ENCODE data around the gene YDJC. TPM values are rescaled to one million over a fixed set of nuclear protein-coding genes. Genes with fewer than 3 reads are reported as not detected.

YDJC gene
- total and polyA plus RNA-seq, 9 of the 15 experiments (the other 6 are each of a cell fraction or from before 2014, with no cell fraction given), result 13.5 to 871 (median 164) TPM

DNA sequence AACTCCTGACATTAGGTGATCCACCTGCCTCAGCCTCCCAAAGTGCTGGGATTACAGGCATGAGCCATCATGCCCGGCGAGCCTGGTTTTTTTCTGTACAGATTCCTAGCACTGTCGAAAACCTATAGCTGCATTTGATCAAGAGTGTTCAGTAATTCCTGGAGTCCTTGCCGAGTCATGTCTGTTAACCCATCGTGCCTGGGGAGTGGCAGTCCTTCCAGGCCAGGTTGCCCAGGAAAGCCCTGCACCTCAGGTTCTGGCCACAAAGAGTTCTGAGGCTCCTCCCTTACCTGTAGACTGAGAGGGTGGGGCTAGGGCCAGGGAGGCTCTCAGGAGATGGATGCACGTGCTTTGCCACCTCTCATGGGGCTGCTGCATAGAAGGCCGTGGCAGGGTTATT is 17.0 kb downstream of the YDJC start (continued):
- TF ChIP-seq POLR2H (tag; IDR thresholded peaks at IDR 0.05; ENCODE audit: low read depth) (no peak), FOS (IDR thresholded peaks at IDR 0.05; ENCODE audit: extremely low read depth, insufficient read length) (no peak), HIVEP1 (CRISPR knock-in tag; IDR thresholded peaks at IDR 0.05) (no peak), LCOR (CRISPR knock-in tag; IDR thresholded peaks at IDR 0.05) (no peak), POLR2AphosphoS2 (IDR thresholded peaks at IDR 0.05; ENCODE audit: low read length) (no peak), ETV1 (tag; conservative IDR thresholded peaks at IDR 0.05; ENCODE audit: low read depth) (no peak), CBX1 (IDR thresholded peaks at IDR 0.05; ENCODE audit: low read depth) (no peak), ARID3A (IDR thresholded peaks at IDR 0.05; ENCODE audit: borderline replicate concordance, low read depth, low read length) (no peak), NFRKB (IDR thresholded peaks at IDR 0.05; ENCODE audit: low read depth) (no peak), ZNF76 (CRISPR knock-in tag; IDR thresholded peaks at IDR 0.05; ENCODE audit: borderline replicate concordance) (no peak), KAT8 (IDR thresholded peaks at IDR 0.05; ENCODE audit: low read depth) (no peak), CBX2 (IDR thresholded peaks at IDR 0.05; ENCODE audit: insufficient read depth, low read length, poor library complexity, severe bottlenecking) (no peak), POU5F1 (IDR thresholded peaks at IDR 0.05; ENCODE audit: borderline replicate concordance, low read depth, low read length, partially characterized antibody) (no peak), ZKSCAN1 (IDR thresholded peaks at IDR 0.05; ENCODE audit: low read depth, low read length) (no peak), CC2D1A (IDR thresholded peaks at IDR 0.05) (no peak), SMC3 (conservative IDR thresholded peaks at IDR 0.05; ENCODE audit: insufficient read depth, low read depth, low read length) (0 out of 2 replicates have a peak, but pooled peaks have one; percentile 17), NUFIP1 (IDR thresholded peaks at IDR 0.05; ENCODE audit: partially characterized antibody) (no peak), SNIP1 (IDR thresholded peaks at IDR 0.05; ENCODE audit: low read depth) (no peak), U2AF2 (optimal IDR thresholded peaks at IDR 0.05; ENCODE audit: low read depth, low read length) (no peak), KLF16 (IDR thresholded peaks at IDR 0.05) (no peak), COPS2 (conservative IDR thresholded peaks at IDR 0.05) (no peak), SIRT6 (IDR thresholded peaks at IDR 0.05; ENCODE audit: low read depth, low read length) (no peak), RFX7 (CRISPR knock-in tag; IDR thresholded peaks at IDR 0.05) (no peak), SAFB (IDR thresholded peaks at IDR 0.05; ENCODE audit: borderline replicate concordance, low read depth, low read length) (no peak), ZNF263 (CRISPR knock-in tag; IDR thresholded peaks at IDR 0.05; ENCODE audit: borderline replicate concordance) (no peak), SMAD4 (CRISPR knock-in tag; conservative IDR thresholded peaks at IDR 0.05) (no peak)
- TF ChIP-seq, protein P1, sequence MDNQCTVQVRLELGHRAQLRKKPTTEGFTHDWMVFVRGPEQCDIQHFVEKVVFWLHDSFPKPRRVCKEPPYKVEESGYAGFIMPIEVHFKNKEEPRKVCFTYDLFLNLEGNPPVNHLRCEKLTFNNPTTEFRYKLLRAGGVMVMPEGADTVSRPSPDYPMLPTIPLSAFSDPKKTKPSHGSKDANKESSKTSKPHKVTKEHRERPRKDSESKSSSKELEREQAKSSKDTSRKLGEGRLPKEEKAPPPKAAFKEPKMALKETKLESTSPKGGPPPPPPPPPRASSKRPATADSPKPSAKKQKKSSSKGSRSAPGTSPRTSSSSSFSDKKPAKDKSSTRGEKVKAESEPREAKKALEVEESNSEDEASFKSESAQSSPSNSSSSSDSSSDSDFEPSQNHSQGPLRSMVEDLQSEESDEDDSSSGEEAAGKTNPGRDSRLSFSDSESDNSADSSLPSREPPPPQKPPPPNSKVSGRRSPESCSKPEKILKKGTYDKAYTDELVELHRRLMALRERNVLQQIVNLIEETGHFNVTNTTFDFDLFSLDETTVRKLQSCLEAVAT (IDR thresholded peaks at IDR 0.05), result no peak

All from K562 (cell line).